Stimulated activated CD4-positive, alpha-beta T cell treated with anti-CD3 and anti-CD28 coated beads, TNF-alpha, amount 100 ng/mL, for 24 hours (primary cell): ENCODE data around the gene CBFB.
"Not testable (repeated sequence)": the region's sequence is repeated elsewhere in the genome, so short reads cannot be mapped to it uniquely, and the experiment has no call there.

Experiments used
- DNase-seq, 3 experiments: peaks; one replicate each; pipeline ENCODE4 v3.0.0-alpha.2; 2020; ENCODE audit warnings: low read depth in 3 of 3

CBFB gene

GRCh38 chr16:67041520-67041919 lies 12.6 kb downstream of the CBFB start:
- not testable (repeated sequence) for DNase-seq

GRCh38 chr16:67043420-67043819 lies 14.5 kb downstream of the CBFB start:
- no peak for DNase-seq

- no peak for DNase-seq
Measured at GRCh38 chr16:67050796-67051195, 21.8 kb downstream of the CBFB start.

- no peak for DNase-seq
Measured at GRCh38 chr16:67052399-67052798, 23.4 kb downstream of the CBFB start.

GRCh38 chr16:67053767-67054334 lies 24.9 kb downstream of the CBFB start:
- DNase-seq = no peak

- no peak for DNase-seq
Measured at GRCh38 chr16:67054901-67055300, 26.0 kb downstream of the CBFB start.

- no peak for DNase-seq
Measured at GRCh38 chr16:67055712-67056487, 27.0 kb downstream of the CBFB start.

- DNase-seq = no peak
Measured at GRCh38 chr16:67063008-67063407, 34.1 kb downstream of the CBFB start.

GRCh38 chr16:67068212-67068753 lies 39.3 kb downstream of the CBFB start:
- no peak for DNase-seq

GRCh38 chr16:67071476-67072048 lies 42.6 kb downstream of the CBFB start:
- no peak for DNase-seq

- DNase-seq = no peak
Measured at GRCh38 chr16:67075331-67075730, 46.4 kb downstream of the CBFB start.

GRCh38 chr16:67077871-67078270 lies 48.9 kb downstream of the CBFB start:
- DNase-seq = no peak

- no peak for DNase-seq
Measured at GRCh38 chr16:67082100-67082499, 53.2 kb downstream of the CBFB start.

GRCh38 chr16:67082891-67083290 lies 53.9 kb downstream of the CBFB start:
- DNase-seq = no peak

GRCh38 chr16:67084345-67085028 lies 55.5 kb downstream of the CBFB start:
- DNase-seq = no peak

- no peak for DNase-seq
Measured at GRCh38 chr16:67086822-67087221, 57.9 kb downstream of the CBFB start.

- DNase-seq = no peak
Measured at GRCh38 chr16:67087291-67087690, 58.3 kb downstream of the CBFB start.

- no peak for DNase-seq
Measured at GRCh38 chr16:67087803-67088202, 58.9 kb downstream of the CBFB start.

- DNase-seq = no peak
Measured at GRCh38 chr16:67088551-67088950, 59.6 kb downstream of the CBFB start.

GRCh38 chr16:67089101-67089500 lies 60.2 kb downstream of the CBFB start:
- no peak for DNase-seq

GRCh38 chr16:67091906-67092566 lies 63.1 kb downstream of the CBFB start:
- DNase-seq = no peak
